Measurements from ENCODE around the gene NHSL2. TPM values are rescaled to one million over a fixed set of nuclear protein-coding genes. Genes with fewer than 3 reads are reported as not detected.

The NHSL2 gene
- polyA plus RNA-seq, 1 of the 3 experiments (the other 2 are of a cell fraction), result 0.61 TPM

- Histone ChIP-seq H4K20me1 (ENCODE audit: insufficient read depth) (no peaks in the 10 kb centered on the region), H3K36me3 (replicated peaks in 1 of 2; ENCODE audit: control insufficient read depth in 1 of 2, insufficient read depth in 2 of 2, low read length in 1 of 2) (no peaks in the 10 kb centered on the region), H3K4me2 (no peak overlapping the region), H3K4me3 (ENCODE audit: low read depth in 2 of 2, low read length in 1 of 2) (no peak overlapping the region), H2AFZ (ENCODE audit: low read depth) (no peak overlapping the region), H3K9me2 (no peaks in the 10 kb centered on the region), H3K9me3 (no peaks in the 10 kb centered on the region), H3K9ac (no peak overlapping the region), H3K79me2 (ENCODE audit: insufficient read depth) (no peaks in the 10 kb centered on the region), H3K27me3 (ENCODE audit: insufficient read depth) (peaks cover 47% of the 10 kb centered on the region), H3K27ac (ENCODE audit: low read depth in 2 of 2, low read length in 1 of 2) (no peak overlapping the region), H3K4me1 (ENCODE audit: control insufficient read depth in 1 of 2, insufficient read depth in 2 of 2, low read depth in 1 of 2, low read length in 1 of 2) (no peaks in the 10 kb centered on the region), H3F3A (replicated peaks; ENCODE audit: insufficient read depth) (no peaks in the 10 kb centered on the region)
- peak; percentile 2; the same call in 1 of the 2 replicates for TF ChIP-seq SMC3 (IDR thresholded peaks at IDR 0.05; ENCODE audit: low read depth, low read length)
- no peak for TF ChIP-seq RXRA (IDR thresholded peaks at IDR 0.05; ENCODE audit: borderline replicate concordance, low read depth)
- no peak for TF ChIP-seq CHD2 (IDR thresholded peaks at IDR 0.05; ENCODE audit: low read length, partially characterized antibody)
- no peak for TF ChIP-seq TEAD4 (IDR thresholded peaks at IDR 0.05; ENCODE audit: borderline replicate concordance, insufficient read depth)
- no peak for TF ChIP-seq RFX5 (IDR thresholded peaks at IDR 0.05; ENCODE audit: low read length)
- TF ChIP-seq CTCF (IDR thresholded peaks at IDR 0.05), result peak; percentile 36; the same call in 1 of the 2 replicates
- TF ChIP-seq RAD21 (IDR thresholded peaks at IDR 0.05; ENCODE audit: low read length), result peak; percentile 47
- TF ChIP-seq TCF12 (IDR thresholded peaks at IDR 0.05), result no peak
- TF ChIP-seq MEF2A (IDR thresholded peaks at IDR 0.05; ENCODE audit: borderline replicate concordance, low read depth), result no peak
- no peak for TF ChIP-seq FOXJ3 (CRISPR knock-in tag; IDR thresholded peaks at IDR 0.05)
- ChIA-PET CTCF (interaction anchor here (0.8 to 0.9 kb wide), 2 partner anchors 11 to 16 kb away, joined by 3 read pairs; no protein-coding TSS in a partner anchor), POLR2A (no interaction called here)
- DNase-seq, result no peak
- 30% methylated on average over 8 of the region's 15 CpGs for WGBS (ENCODE audit: low lambda C conversion rate)
Observed at GRCh38 chrX:71870208-71871098, 40.2 kb upstream of the NHSL2 start.

GRCh38 chrX:71871367-71871766, 39.3 kb upstream of the NHSL2 start:
- no peaks in the 10 kb centered on the region for H3K4me1 ChIP-seq (ENCODE audit: control insufficient read depth in 1 of 2, insufficient read depth in 2 of 2, low read depth in 1 of 2, low read length in 1 of 2)
- no peak for DNase-seq
- peaks cover 38% of the 10 kb centered on the region; the same call in 1 of the 2 replicates for H3K27me3 ChIP-seq (ENCODE audit: insufficient read depth)
- no peaks in the 10 kb centered on the region for H3K9me2 ChIP-seq
- ChIA-PET CTCF (interaction anchor here (0.8 kb wide), 1 partner anchor 15 kb away, joined by 3 read pairs; no protein-coding TSS in a partner anchor), POLR2A (no interaction called here)
- no peak overlapping the region for H3K9ac ChIP-seq
- TF ChIP-seq IRF3 (IDR thresholded peaks at IDR 0.05; ENCODE audit: low read depth, low read length) (no peak), FOXJ3 (CRISPR knock-in tag; IDR thresholded peaks at IDR 0.05) (no peak), GATA2 (CRISPR knock-in tag; IDR thresholded peaks at IDR 0.05) (no peak), RFX5 (IDR thresholded peaks at IDR 0.05; ENCODE audit: low read length) (no peak), CTCF (IDR thresholded peaks at IDR 0.05) (no peak), RCOR1 (IDR thresholded peaks at IDR 0.05; ENCODE audit: low read length) (no peak), TCF12 (IDR thresholded peaks at IDR 0.05) (no peak), ELF1 (IDR thresholded peaks at IDR 0.05) (no peak)
- H4K20me1 ChIP-seq (ENCODE audit: insufficient read depth), result no peaks in the 10 kb centered on the region
- no peak overlapping the region for H2AFZ ChIP-seq (ENCODE audit: low read depth)
- H3K4me2 ChIP-seq, result no peak overlapping the region
- H3K4me3 ChIP-seq (ENCODE audit: low read depth in 2 of 2, low read length in 1 of 2), result no peak overlapping the region
- H3F3A ChIP-seq (replicated peaks; ENCODE audit: insufficient read depth), result no peaks in the 10 kb centered on the region
- 46% methylated on average over 6 of the region's 6 CpGs for WGBS (ENCODE audit: low lambda C conversion rate)
- no peaks in the 10 kb centered on the region for H3K9me3 ChIP-seq
- no peaks in the 10 kb centered on the region for H3K36me3 ChIP-seq (replicated peaks in 1 of 2; ENCODE audit: control insufficient read depth in 1 of 2, insufficient read depth in 2 of 2, low read length in 1 of 2)
- no peaks in the 10 kb centered on the region for H3K79me2 ChIP-seq (ENCODE audit: insufficient read depth)
- no peak overlapping the region for H3K27ac ChIP-seq (ENCODE audit: low read depth in 2 of 2, low read length in 1 of 2)
